GM23248 (cell line): ENCODE measurements around the gene BASP1. TPM values are rescaled to one million over a fixed set of nuclear protein-coding genes. Genes with fewer than 3 reads are reported as not detected.

ENCODE experiments used
- DNase-seq: peaks from one replicate; pipeline ENCODE4 v3.0.0-alpha.2; 2015
- H2AFZ ChIP-seq: fragments of 200-600 bp; sonication (generic); 2 replicates; pipeline ENCODE4 v1.6.1; 2016; ENCODE audit warnings: antibody characterized with exemption
- H3F3A ChIP-seq: fragments of 200-600 bp; sonication (generic); 2 replicates; pipeline ENCODE4 v1.6.1; 2016; ENCODE audit warnings: mild to moderate bottlenecking, antibody characterized with exemption, mixed run types; ENCODE audit not compliant: insufficient read depth
- H3K27ac ChIP-seq: fragments of 200-600 bp; sonication (generic); 2 replicates; pipeline ENCODE4 v1.5.1; 2016; ENCODE audit warnings: mild to moderate bottlenecking
- H3K27me3 ChIP-seq: fragments of 200-600 bp; sonication (generic); replicated peaks from 2 replicates; pipeline ENCODE4 v1.6.1; 2016; ENCODE audit warnings: mild to moderate bottlenecking; ENCODE audit not compliant: insufficient read depth
- H3K36me3 ChIP-seq: fragments of 200-600 bp; sonication (generic); 2 replicates; pipeline ENCODE4 v1.6.1; 2016; ENCODE audit warnings: low read depth, mild to moderate bottlenecking
- H3K4me1 ChIP-seq: fragments of 200-600 bp; sonication (generic); 2 replicates; pipeline ENCODE4 v1.6.1; 2016; ENCODE audit warnings: mild to moderate bottlenecking; ENCODE audit not compliant: insufficient read depth
- H3K4me2 ChIP-seq: fragments of 200-600 bp; sonication (generic); one replicate; pipeline ENCODE4 v1.6.1; 2016; ENCODE audit warnings: mild to moderate bottlenecking; ENCODE audit not compliant: unreplicated experiment
- H3K4me3 ChIP-seq: fragments of 200-600 bp; sonication (generic); 2 replicates; pipeline ENCODE4 v1.5.1; 2016; ENCODE audit warnings: mild to moderate bottlenecking
- H3K79me2 ChIP-seq: fragments of 200-600 bp; sonication (generic); 2 replicates; pipeline ENCODE4 v1.6.1; 2016; ENCODE audit warnings: mild to moderate bottlenecking; ENCODE audit not compliant: insufficient read depth
- H3K9ac ChIP-seq: fragments of 200-600 bp; sonication (generic); 2 replicates; pipeline ENCODE4 v1.6.1; 2016; ENCODE audit warnings: mild to moderate bottlenecking
- H3K9me2 ChIP-seq: fragments of 200-600 bp; sonication (generic); 2 replicates; pipeline ENCODE4 v1.6.1; 2016; ENCODE audit warnings: mixed run types, mild to moderate bottlenecking, moderate library complexity; ENCODE audit not compliant: insufficient read depth
- H3K9me3 ChIP-seq: fragments of 200-600 bp; sonication (generic); one replicate; pipeline ENCODE4 v1.6.1; 2017; ENCODE audit warnings: low read depth
- H4K20me1 ChIP-seq: fragments of 200-600 bp; sonication (generic); 2 replicates; pipeline ENCODE4 v1.6.0; 2016; ENCODE audit not compliant: insufficient read depth
- EZH2 ChIP-seq: fragments of 200-600 bp; sonication (generic); IDR thresholded peaks from 2 replicates; pipeline ENCODE4 v1.6.1; 2018; ENCODE audit warnings: antibody characterized with exemption, mild to moderate bottlenecking; ENCODE audit not compliant: insufficient read depth, poor library complexity, severe bottlenecking
- EZH2phosphoT487 ChIP-seq: fragments of 200-600 bp; sonication (generic); IDR thresholded peaks from 2 replicates; pipeline ENCODE4 v1.6.1; 2018; ENCODE audit warnings: antibody characterized with exemption, moderate library complexity, mild to moderate bottlenecking, low read depth; ENCODE audit not compliant: insufficient read depth
- WGBS, 2 experiments: methylation state at CpG; one replicate each; pipeline ENCODE4 v1.1.6; 2015 to 2017; ENCODE audit warnings: low lambda C conversion rate in 2 of 2, low coverage in 1 of 2; ENCODE audit errors: missing lambda C conversion rate in 2 of 2; 5-methylcytosine and 5-hydroxymethylcytosine counted together
- in situ Hi-C: fragments of 300-500 bp; cut with MboI; formaldehyde crosslinking; loops from 2 replicates; pipeline ENCODE4 v1.15.0; 2020
- polyA plus RNA-seq: library from polyadenylated mRNA; unstranded; fragments of >200 nt; fragmentation: Nextera tagmentation; extraction: Ambion mirVana; gene quantifications from 2 replicates; pipeline ENCODE4 v1.2.1, GENCODE V29; 2016
- total RNA-seq: library from RNA; depleted of rRNA; stranded (reverse); fragments of >200 nt; shearing (Covaris generic); gene quantifications from 2 replicates; pipeline ENCODE4 v1.2.3, GENCODE V29; 2014

The BASP1 gene
- total and polyA plus RNA-seq, 2 experiments from 2014 or later = 58.4 to 121 TPM

DNA sequence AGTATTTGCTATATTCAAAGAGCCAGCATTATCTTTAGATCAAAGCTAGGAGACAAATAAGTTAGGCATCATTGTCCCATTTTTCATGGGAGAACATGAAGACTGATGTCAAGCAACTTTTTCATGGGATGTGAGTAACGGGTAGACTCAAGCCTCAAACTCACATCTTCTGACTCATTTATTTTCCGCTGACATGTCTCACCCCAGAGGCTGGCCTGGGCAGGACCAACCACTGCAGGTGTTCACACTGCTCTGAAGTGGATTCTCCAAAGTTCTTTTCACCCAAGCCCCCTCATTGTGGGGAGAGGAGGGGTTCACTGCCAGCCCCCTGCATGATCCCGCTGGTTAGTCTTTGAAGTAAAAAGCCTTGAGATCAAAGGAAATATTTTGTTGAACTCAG is 34.9 kb upstream of the BASP1 start:
- in situ Hi-C loops = no loop called here
- no peak for TF ChIP-seq EZH2
- no peak overlapping the region for H2AFZ ChIP-seq
- H3K27me3 ChIP-seq = no peaks in the 10 kb centered on the region
- H3F3A ChIP-seq = peaks cover 62% of the 10 kb centered on the region
- no peaks in the 10 kb centered on the region for H3K36me3 ChIP-seq
- H3K4me2 ChIP-seq = no peak overlapping the region
- no peaks in the 10 kb centered on the region for H4K20me1 ChIP-seq
- H3K27ac ChIP-seq = peak overlapping the region; percentile 92
- H3K79me2 ChIP-seq = no peaks in the 10 kb centered on the region
- H3K9me2 ChIP-seq = no peaks in the 10 kb centered on the region
- DNase-seq = peak; percentile 83
- no peaks in the 10 kb centered on the region for H3K9me3 ChIP-seq
- peaks cover 64% of the 10 kb centered on the region for H3K4me1 ChIP-seq
- H3K9ac ChIP-seq = no peak overlapping the region
- no peak overlapping the region for H3K4me3 ChIP-seq
- 39 to 45% methylated on average over 3 of the region's 3 CpGs for WGBS, 2 experiments

DNA sequence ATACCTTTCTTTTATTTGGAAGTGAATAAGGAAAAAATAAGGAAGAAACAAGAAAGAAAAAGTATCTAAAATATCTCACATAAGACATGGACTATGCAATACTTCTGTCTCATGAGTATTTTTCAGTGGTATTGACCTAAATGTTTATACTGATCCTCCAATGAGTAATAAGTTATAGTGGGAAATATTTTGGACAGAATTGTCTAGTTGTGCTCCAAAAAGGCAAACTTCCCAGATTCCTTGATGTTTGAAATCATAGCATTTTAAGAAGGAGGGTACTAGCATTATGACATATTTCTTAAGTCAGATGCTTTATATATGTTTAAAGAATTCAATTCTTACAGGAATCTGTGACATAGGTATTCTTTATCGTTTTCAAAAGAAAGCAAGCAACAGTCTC is 34.5 kb upstream of the BASP1 start:
- no peaks in the 10 kb centered on the region for H3K9me3 ChIP-seq
- no peaks in the 10 kb centered on the region for H4K20me1 ChIP-seq
- H3K79me2 ChIP-seq = 0 out of 2 replicates have a peak, but pooled peaks cover 2% of the 10 kb centered on the region
- no peaks in the 10 kb centered on the region for H3K27me3 ChIP-seq
- TF ChIP-seq EZH2 = no peak
- TF ChIP-seq EZH2phosphoT487 = no peak
- no peaks in the 10 kb centered on the region for H3K9me2 ChIP-seq
- DNase-seq = peak; percentile 52
- no peaks in the 10 kb centered on the region for H3K36me3 ChIP-seq
- peak overlapping the region; percentile 92 for H3K27ac ChIP-seq
- H3K4me3 ChIP-seq = no peak overlapping the region
- no peak overlapping the region for H3K9ac ChIP-seq
- in situ Hi-C loops = no loop called here
- H3K4me1 ChIP-seq = peaks cover 69% of the 10 kb centered on the region
- H2AFZ ChIP-seq = no peak overlapping the region
- H3F3A ChIP-seq = peaks cover 67% of the 10 kb centered on the region
- 51 to 67% methylated on average over 1 of the region's 1 CpG for WGBS, 2 experiments
- H3K4me2 ChIP-seq = no peak overlapping the region

DNA sequence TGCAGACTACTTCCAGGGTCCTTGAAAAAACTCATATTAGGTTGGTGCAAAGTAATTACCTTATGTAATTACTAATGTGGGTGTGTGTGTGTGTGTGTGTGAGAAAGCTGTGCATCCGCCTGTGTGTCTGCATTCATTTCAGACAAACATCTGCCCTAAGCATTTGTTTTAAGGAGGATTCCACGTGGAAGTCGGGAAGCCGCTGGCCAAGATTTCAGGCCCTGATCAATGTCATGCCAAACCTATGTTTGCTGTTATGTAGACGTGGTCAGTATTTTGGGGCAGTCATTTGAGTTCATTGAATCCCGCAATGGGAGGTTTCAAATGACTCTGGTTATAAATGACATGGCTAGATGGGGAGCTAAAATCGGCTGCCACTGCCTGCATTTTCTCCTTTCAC is 33.6 kb upstream of the BASP1 start:
- peaks cover 10% of the 10 kb centered on the region for H3K79me2 ChIP-seq
- H3K9me2 ChIP-seq = no peaks in the 10 kb centered on the region
- DNase-seq = no peak
- no peaks in the 10 kb centered on the region for H3K36me3 ChIP-seq
- TF ChIP-seq EZH2phosphoT487 = no peak
- TF ChIP-seq EZH2 = no peak
- no peak overlapping the region for H3K4me2 ChIP-seq
- H3K9ac ChIP-seq = no peak overlapping the region
- H3K4me3 ChIP-seq = no peak overlapping the region
- H3K9me3 ChIP-seq = no peaks in the 10 kb centered on the region
- H3K4me1 ChIP-seq = peaks cover 67% of the 10 kb centered on the region
- H4K20me1 ChIP-seq = no peaks in the 10 kb centered on the region
- peaks cover 68% of the 10 kb centered on the region for H3F3A ChIP-seq
- in situ Hi-C loops = no loop called here
- no peak overlapping the region for H2AFZ ChIP-seq
- 95 to 98% methylated on average over 7 of the region's 7 CpGs for WGBS, 2 experiments
- H3K27me3 ChIP-seq = no peaks in the 10 kb centered on the region
- no peak overlapping the region for H3K27ac ChIP-seq

DNA sequence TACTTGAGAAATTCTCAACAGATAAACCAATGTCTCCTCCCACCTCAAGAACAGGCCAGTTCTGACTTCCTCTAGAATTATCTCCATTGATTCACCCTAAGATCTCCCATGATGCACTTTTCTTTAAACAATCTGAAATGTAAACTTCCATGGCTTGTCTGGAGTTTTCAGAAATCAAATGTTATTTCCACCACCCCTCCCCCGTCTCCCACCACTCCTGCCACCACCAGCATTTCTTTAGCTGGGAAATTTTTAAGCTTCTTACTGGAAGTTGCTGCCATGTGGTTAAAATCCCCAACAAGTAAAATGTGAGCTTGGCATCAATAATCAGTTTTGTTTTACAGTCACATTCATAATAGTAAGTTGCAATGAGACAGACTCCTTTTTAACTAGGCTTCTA is 32.8 kb upstream of the BASP1 start:
- H3K4me1 ChIP-seq = peaks cover 69% of the 10 kb centered on the region
- H3K9me3 ChIP-seq = no peaks in the 10 kb centered on the region
- no peak for TF ChIP-seq EZH2
- no peak for TF ChIP-seq EZH2phosphoT487
- peaks cover 15% of the 10 kb centered on the region for H3K79me2 ChIP-seq
- H4K20me1 ChIP-seq = no peaks in the 10 kb centered on the region
- H3K4me2 ChIP-seq = no peak overlapping the region
- no peak overlapping the region for H2AFZ ChIP-seq
- DNase-seq = peak; percentile 14
- peaks cover 70% of the 10 kb centered on the region for H3F3A ChIP-seq
- H3K36me3 ChIP-seq = no peaks in the 10 kb centered on the region
- H3K9ac ChIP-seq = peak overlapping the region; percentile 64; the same call in 1 of the 2 replicates
- H3K27me3 ChIP-seq = no peaks in the 10 kb centered on the region
- in situ Hi-C loops = no loop called here
- peak overlapping the region; percentile 93 for H3K27ac ChIP-seq
- H3K4me3 ChIP-seq = no peak overlapping the region
- WGBS, 2 experiments = 93 to 95% methylated on average over 1 of the region's 1 CpG
- H3K9me2 ChIP-seq = no peaks in the 10 kb centered on the region

DNA sequence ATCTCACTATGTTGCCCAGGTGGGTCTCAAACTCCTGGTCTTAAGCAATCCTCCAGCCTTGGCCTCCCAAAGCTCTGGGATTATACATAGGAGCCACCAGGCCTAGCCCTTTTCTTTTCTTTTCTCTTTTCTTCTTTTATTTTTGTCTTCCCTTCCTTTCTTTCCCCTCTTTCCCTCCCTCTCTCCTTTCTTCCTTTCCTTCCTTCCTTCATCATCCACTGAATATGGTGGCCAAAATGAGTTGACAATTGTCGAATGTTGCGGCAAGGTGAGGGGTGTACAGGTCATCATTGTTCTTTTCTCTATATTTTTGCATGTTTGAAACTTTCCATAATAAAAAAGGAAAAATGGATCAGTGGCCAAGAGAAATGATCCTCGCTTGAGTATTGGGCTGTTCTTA is 32.1 kb upstream of the BASP1 start:
- H2AFZ ChIP-seq = no peak overlapping the region
- peak overlapping the region; percentile 93 for H3K27ac ChIP-seq
- H4K20me1 ChIP-seq = no peaks in the 10 kb centered on the region
- peak overlapping the region; percentile 45 for H3K4me2 ChIP-seq
- H3K4me3 ChIP-seq = peak overlapping the region; percentile 24; the same call in 1 of the 2 replicates
- TF ChIP-seq EZH2 (no peak), EZH2phosphoT487 (no peak)
- H3K9ac ChIP-seq = peak overlapping the region; percentile 64
- no peaks in the 10 kb centered on the region for H3K27me3 ChIP-seq
- peaks cover 77% of the 10 kb centered on the region for H3F3A ChIP-seq
- peaks cover 75% of the 10 kb centered on the region for H3K4me1 ChIP-seq
- DNase-seq = no peak
- WGBS, 2 experiments = 64 to 67% methylated on average over 3 of the region's 3 CpGs
- H3K79me2 ChIP-seq = peaks cover 15% of the 10 kb centered on the region
- in situ Hi-C loops = loop anchor here (5.0 kb wide), 2 partner anchors 258 to 398 kb away; no protein-coding TSS in a partner anchor
- no peaks in the 10 kb centered on the region for H3K36me3 ChIP-seq
- no peaks in the 10 kb centered on the region for H3K9me2 ChIP-seq
- H3K9me3 ChIP-seq = no peaks in the 10 kb centered on the region
